GM19324 (cell line): ENCODE results near the gene PKM.
"Not testable (repeated sequence)": the region's sequence is repeated elsewhere in the genome, so short reads cannot be mapped to it uniquely, and the experiment has no call there.

ENCODE experiments used
- ATAC-seq: cut with Tn5 transposase; IDR thresholded peaks from one replicate; pipeline ENCODE4 v1.9.1; 2021; ENCODE audit warnings: mild to moderate bottlenecking, moderate library complexity; ENCODE audit not compliant: unreplicated experiment, low FRiP score

PKM gene

GRCh38 chr15:72179950-72180581 lies 50.9 kb downstream of the PKM start:
- no peak for ATAC-seq

GRCh38 chr15:72178976-72179585 lies 51.9 kb downstream of the PKM start:
- ATAC-seq, result no peak

GRCh38 chr15:72176743-72177142 lies 54.2 kb downstream of the PKM start:
- no peak for ATAC-seq

- ATAC-seq, result no peak
Observed at GRCh38 chr15:72176159-72176558, 54.8 kb downstream of the PKM start.

GRCh38 chr15:72175186-72176044 lies 55.6 kb downstream of the PKM start:
- ATAC-seq, result no peak

GRCh38 chr15:72174551-72175165 lies 56.3 kb downstream of the PKM start:
- no peak for ATAC-seq

GRCh38 chr15:72173864-72174550 lies 57.0 kb downstream of the PKM start:
- no peak for ATAC-seq

GRCh38 chr15:72173401-72173800 lies 57.6 kb downstream of the PKM start:
- ATAC-seq, result no peak

GRCh38 chr15:72172796-72173195 lies 58.2 kb downstream of the PKM start:
- ATAC-seq, result no peak

GRCh38 chr15:72171978-72172377 lies 59.0 kb downstream of the PKM start:
- not testable (repeated sequence) for ATAC-seq

GRCh38 chr15:72170691-72171090 lies 60.3 kb downstream of the PKM start:
- ATAC-seq, result no peak

- no peak for ATAC-seq
Observed at GRCh38 chr15:72169921-72170611, 60.9 kb downstream of the PKM start.

- ATAC-seq, result no peak
Observed at GRCh38 chr15:72169236-72169920, 61.6 kb downstream of the PKM start.

GRCh38 chr15:72168808-72169190 lies 62.2 kb downstream of the PKM start:
- no peak for ATAC-seq

- ATAC-seq, result no peak
Observed at GRCh38 chr15:72168131-72168807, 62.7 kb downstream of the PKM start.

- ATAC-seq, result no peak
Observed at GRCh38 chr15:72167445-72167844, 63.5 kb downstream of the PKM start.

- no peak for ATAC-seq
Observed at GRCh38 chr15:72166716-72167417, 64.1 kb downstream of the PKM start.

GRCh38 chr15:72163719-72164118 lies 67.3 kb downstream of the PKM start:
- ATAC-seq, result no peak
